Left hindlimb (tissue), 1 donor: ENCODE results near the gene CXCL10.

ENCODE experiments used
- DNase-seq: peaks from one replicate; pipeline ENCODE4 v3.0.0-alpha.2; 2018

The CXCL10 gene

DNA sequence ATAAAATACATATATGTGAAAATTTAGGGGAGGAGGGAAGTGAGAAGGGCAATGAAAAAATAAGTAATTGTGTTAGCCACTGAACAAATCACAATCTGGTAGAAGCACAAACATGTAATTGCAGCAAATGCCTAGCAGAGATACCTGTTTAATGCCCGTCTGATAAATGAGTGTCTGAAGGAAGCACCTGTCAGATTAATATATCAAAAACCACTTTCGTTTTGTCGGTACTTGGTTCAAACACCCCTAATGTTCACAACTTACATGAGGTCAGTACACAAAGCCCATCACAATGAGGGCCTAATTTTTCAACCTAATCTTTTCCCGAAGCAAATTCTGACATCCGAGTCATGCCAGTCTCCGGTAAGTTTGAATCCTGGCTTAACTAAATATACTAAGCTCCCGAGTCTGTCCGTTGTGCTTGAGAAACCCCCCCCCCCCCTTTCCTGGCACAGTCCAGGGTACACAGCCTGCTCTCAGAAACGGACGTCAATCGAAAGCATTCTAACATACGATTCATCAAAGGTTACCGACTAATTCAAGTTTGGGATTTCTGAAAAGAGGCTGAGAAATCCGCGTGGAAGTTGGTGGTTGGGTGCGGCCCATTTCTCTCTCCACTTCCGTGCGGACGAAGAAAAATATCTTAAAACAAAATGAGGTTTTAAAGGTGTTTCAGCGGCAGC is 33.3 kb downstream of the CXCL10 start:
- peak; percentile 35 for DNase-seq

DNA sequence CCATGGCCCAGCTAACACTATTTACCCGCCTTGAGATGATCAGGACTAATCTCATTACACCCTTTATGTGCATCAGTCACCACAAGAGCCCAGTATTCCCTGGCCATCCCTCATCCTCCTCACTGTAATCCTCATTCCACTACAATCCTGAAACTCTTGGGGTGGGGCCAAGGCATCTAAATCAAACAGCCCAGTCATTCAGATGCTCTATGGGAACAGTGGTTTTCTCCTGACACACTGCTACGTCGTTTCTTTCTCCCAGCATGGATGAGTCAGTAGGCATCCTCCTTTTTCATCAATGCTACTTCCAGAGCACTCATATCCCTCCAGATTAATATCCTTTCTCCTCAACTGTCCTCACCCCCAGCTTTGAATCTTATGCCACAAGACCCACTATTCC is 38.2 kb downstream of the CXCL10 start:
- no peak for DNase-seq

DNA sequence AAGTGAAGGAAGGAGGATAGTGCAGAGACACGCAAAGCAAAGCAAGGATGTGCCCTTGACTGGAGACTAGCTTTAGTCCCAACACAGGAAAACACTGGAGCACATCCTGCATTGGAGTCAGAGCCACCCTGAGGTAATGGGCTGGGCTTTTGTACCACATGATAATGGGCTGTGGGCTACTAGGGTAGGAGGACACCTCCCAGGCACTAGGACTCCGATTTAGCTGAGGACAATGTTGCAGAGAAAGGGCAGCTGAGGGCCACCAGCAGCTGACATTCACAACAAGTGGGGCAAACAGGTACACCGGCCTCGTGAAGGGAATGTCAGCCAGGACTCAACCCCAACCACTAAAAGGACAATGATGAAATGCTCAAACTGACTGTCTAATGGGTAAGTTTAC is 42.7 kb downstream of the CXCL10 start:
- no peak for DNase-seq

DNA sequence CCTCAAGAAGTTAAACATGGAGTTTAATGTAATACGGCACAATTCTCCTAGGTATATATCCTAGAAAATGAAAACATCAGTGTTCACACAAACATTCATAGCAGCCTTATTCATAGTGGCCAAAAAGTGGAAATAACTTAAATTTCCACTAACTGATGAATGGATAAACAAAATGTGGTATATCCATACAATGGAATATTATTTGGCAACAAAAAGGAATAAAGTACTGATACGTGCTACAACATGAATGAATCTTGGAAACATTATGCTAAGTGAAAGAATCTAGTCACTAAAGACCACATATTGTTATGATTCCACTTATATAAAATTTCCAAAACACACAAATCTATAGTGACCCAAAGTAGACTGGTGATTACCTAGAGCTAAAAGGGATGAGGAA is 47.1 kb downstream of the CXCL10 start:
- no peak for DNase-seq

DNA sequence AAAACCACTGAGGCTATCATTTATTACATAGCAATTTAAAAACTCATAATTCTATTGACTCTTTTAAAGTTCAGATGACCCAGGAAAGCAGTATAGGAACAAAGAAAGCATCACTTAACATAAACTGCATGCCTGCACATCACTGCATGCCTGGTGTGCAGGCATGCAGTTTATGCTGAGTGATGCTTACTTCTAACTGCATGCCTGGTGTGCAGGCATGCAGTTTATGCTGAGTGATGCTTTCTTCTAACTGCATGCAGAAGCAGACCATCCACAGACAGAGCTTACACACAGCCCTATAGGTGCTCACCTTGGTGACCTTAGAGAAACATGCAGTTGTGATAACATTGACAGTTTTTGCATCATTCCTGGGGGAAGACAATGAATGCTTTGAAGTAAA is 49.5 kb downstream of the CXCL10 start:
- no peak for DNase-seq
